Spleen (tissue), 7 donors: Measurements from ENCODE around the gene MEF2C.
A peak's percentile ranks its signal among the peaks of the same experiment; 100 is the strongest.

Experiments used
- CTCF ChIP-seq, 11 experiments: fragments of 200-600 bp in 7 of 11; fragments of 450-650 bp in 4 of 11; sonication (generic) in 4 of 11; IDR thresholded peaks in 8 of 11; conservative IDR thresholded peaks in 3 of 11; 1 replicate in 7 of 11; 2 replicates in 4 of 11; pipeline versions ENCODE4 v1.4.0 to v1.8.0; 2016 to 2021; ENCODE audit warnings: antibody characterized with exemption in 11 of 11, inconsistent platforms in 4 of 11, mild to moderate bottlenecking in 1 of 11
- POLR2A ChIP-seq, 3 donors: fragments of 450-650 bp; IDR thresholded peaks; one replicate each; pipeline ENCODE4 v1.5.1; 2017; ENCODE audit warnings: antibody characterized with exemption in 3 of 3, mild to moderate bottlenecking in 1 of 3
- POLR2AphosphoS5 ChIP-seq, 3 donors: sonication (generic); formaldehyde crosslinking; IDR thresholded peaks; one replicate each; pipeline ENCODE4 v1.5.1; 2017; ENCODE audit warnings: antibody characterized with exemption in 3 of 3
- donor health status: DM: no; HTN: no; CAD: no; lungs with moderate emphysema.
- donor health status: DM: no; HTN: no; CAD: no.
- donor health status: DM: no; HTN: no; CAD: no.

- no peak for TF ChIP-seq POLR2AphosphoS5 (IDR thresholded peaks at IDR 0.05)
- peak; percentile 70 to 89 (median 83) for TF ChIP-seq CTCF (IDR thresholded peaks at IDR 0.05 in 8 of 11, conservative IDR thresholded peaks at IDR 0.05 in 3 of 11)
- no peak for TF ChIP-seq POLR2A (IDR thresholded peaks at IDR 0.05)
These were observed 153.7 kb downstream of the MEF2C start for GRCh38 chr5:88729084-88729828.
